Stimulated activated CD8-positive, alpha-beta memory T cell treated with anti-CD3 and anti-CD28 coated beads, Interleukin-4, amount 100 ng/mL, for 1 hour (primary cell): ENCODE data around the gene MEIS2.

Experiments
- DNase-seq, 2 donors: peaks; one replicate each; pipeline ENCODE4 v3.0.0-alpha.2; 2020; ENCODE audit warnings: low read depth in 2 of 2, low spot score in 1 of 2

Gene MEIS2

GRCh38 chr15:36880913-36881460 is 219.4 kb downstream of the MEIS2 start:
- DNase-seq: no peak

GRCh38 chr15:36880224-36880912 is 220.0 kb downstream of the MEIS2 start:
- no peak for DNase-seq

GRCh38 chr15:36879568-36880222 is 220.7 kb downstream of the MEIS2 start:
- DNase-seq: no peak

GRCh38 chr15:36878684-36879262 is 221.6 kb downstream of the MEIS2 start:
- no peak for DNase-seq

GRCh38 chr15:36877796-36878683 is 222.3 kb downstream of the MEIS2 start:
- no peak for DNase-seq

- no peak for DNase-seq
Measured at GRCh38 chr15:36877294-36877693, 223.1 kb downstream of the MEIS2 start.

- no peak for DNase-seq
Measured at GRCh38 chr15:36875740-36876334, 224.5 kb downstream of the MEIS2 start.

- no peak for DNase-seq
Measured at GRCh38 chr15:36874930-36875329, 225.4 kb downstream of the MEIS2 start.

- no peak for DNase-seq
Measured at GRCh38 chr15:36867436-36867835, 232.9 kb downstream of the MEIS2 start.

- no peak for DNase-seq
Measured at GRCh38 chr15:36866896-36867295, 233.5 kb downstream of the MEIS2 start.

GRCh38 chr15:36863570-36863969 is 236.8 kb downstream of the MEIS2 start:
- no peak for DNase-seq

GRCh38 chr15:36860792-36861191 is 239.6 kb downstream of the MEIS2 start:
- DNase-seq: no peak

- DNase-seq: no peak
Measured at GRCh38 chr15:36858423-36858822, 241.9 kb downstream of the MEIS2 start.

- DNase-seq: no peak
Measured at GRCh38 chr15:36856339-36856973, 243.9 kb downstream of the MEIS2 start.

- no peak for DNase-seq
Measured at GRCh38 chr15:36850864-36851263, 249.5 kb downstream of the MEIS2 start.

GRCh38 chr15:36845270-36845669 is 255.1 kb downstream of the MEIS2 start:
- no peak for DNase-seq

- DNase-seq: no peak
Measured at GRCh38 chr15:36844534-36844998, 255.8 kb downstream of the MEIS2 start.

GRCh38 chr15:36843822-36844221 is 256.5 kb downstream of the MEIS2 start:
- no peak for DNase-seq

- DNase-seq: no peak
Measured at GRCh38 chr15:36841193-36841592, 259.2 kb downstream of the MEIS2 start.
